Hindlimb muscle (tissue), 1 donor: Measurements from ENCODE around the gene ABCC2. TPM values are rescaled to one million over a fixed set of nuclear protein-coding genes. Genes with fewer than 3 reads are reported as not detected.

ENCODE experiments used
- DNase-seq: peaks from one replicate; pipeline ENCODE4 v3.0.0-alpha.2; 2013
- polyA plus RNA-seq: library from polyadenylated mRNA; unstranded; fragments of 120-200 nt; gene quantifications from one replicate; pipeline ENCODE4 v1.2.1, GENCODE V29; 2013; ENCODE audit not compliant: insufficient read length

The ABCC2 gene
- polyA plus RNA-seq, 1 donor: 0.75 TPM

DNA sequence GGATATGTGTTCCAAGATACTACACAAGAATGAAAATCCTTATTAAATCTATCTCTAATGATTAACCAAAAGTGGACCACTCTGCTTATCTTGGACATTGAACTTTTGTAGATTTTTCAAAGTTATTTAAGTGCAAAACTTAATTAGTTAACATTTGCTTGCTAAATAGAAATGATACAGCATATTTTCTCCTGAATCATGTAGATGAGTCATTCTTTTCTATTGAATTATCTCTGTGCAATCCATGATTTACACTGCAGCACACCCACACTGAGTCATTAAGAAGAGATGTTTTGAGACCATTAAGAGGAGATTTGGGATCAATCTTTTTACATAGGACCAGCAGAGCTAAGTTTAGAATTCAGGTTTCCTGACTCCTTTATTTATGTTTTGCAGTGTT, 6.6 kb upstream of the ABCC2 start:
- no peak for DNase-seq

DNA sequence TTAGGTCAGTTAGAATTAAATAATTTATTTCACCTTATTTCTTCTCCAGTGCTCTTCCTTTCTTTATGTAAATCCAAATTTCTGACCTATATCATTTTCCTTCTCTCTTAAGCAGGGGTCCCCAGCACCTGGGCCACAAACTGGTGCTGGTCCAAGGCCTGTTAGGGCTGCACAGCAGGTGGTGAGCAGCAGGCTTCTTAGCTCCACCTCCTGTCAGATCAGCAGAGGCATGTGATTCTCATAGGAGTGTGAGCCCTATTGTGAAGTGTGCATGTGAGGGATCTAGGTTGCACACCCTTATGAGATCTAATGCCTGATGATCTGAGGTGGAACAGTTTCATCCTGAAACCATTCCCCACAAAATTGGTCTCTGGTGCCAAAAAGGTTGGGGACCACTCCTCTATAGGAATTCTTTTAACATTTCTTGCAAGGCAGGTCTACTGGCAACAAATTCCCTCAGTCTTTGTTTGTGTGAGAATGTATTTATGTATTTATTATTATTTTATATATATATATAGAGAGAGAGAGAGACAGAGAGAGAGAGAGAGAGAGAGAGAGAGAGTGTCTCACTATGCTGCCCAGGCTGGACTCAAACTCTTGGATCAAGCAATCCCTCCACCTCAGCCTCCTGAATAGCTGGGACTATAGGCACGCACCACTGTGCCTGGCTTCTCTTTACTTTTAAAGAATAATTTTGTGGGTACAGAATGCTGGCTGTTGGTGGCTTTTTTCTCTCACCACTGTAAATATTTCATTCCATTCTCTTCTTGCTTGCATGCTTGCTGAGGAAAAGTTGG, 4.3 kb upstream of the ABCC2 start:
- DNase-seq: no peak

DNA sequence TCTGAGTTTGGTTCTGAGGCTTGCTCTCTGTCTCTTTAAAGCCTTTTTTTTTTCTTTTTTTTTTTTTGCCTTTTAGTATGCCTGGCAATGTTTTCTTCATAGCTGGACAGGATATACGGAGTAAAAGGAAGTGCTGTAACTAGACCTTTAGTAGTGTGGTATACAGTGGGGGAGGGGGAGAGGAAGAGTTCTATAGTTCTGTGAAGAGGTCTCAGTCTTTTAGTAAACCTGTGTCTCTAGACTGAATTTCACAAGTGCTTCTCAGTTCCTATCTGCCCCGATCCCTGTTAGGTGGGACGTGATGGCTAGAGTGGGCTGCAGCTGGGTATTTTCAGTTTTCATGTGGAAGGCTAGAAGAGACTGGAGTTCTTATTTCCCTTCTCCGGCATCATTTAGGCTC, 3.1 kb upstream of the ABCC2 start:
- DNase-seq: no peak

DNA sequence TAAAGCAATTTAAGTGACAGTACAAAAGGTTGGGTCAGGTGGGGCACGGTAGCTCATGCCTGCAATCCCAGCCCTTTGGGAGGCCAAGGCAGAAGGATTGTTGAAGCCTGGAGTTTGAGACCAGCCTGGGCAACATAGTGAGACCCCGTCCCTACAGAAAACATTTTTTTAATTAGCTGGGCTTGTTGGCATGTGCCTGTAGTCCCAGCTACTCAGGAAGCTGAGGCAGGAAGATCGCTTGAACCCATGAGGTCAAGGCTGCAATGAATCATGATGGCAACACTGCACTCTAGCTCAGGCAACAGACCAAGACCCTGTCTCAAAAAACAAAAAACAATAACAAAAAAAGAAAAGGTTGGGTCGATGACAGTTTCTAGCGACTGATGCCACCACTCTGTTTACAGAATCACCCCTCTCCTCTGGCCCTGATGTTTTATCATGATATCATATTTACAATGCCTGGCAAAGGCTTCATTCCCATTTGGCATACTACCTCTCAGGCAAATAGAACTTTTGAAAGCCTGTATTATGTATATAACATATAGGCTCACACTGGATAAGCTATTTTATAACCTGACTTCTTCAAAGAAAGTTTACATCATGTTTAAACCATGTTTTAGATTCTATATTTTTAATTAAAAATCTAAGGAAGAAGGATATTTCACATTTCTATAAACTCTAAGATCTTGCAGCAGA, 558 bp upstream of the ABCC2 start:
- no peak for DNase-seq

DNA sequence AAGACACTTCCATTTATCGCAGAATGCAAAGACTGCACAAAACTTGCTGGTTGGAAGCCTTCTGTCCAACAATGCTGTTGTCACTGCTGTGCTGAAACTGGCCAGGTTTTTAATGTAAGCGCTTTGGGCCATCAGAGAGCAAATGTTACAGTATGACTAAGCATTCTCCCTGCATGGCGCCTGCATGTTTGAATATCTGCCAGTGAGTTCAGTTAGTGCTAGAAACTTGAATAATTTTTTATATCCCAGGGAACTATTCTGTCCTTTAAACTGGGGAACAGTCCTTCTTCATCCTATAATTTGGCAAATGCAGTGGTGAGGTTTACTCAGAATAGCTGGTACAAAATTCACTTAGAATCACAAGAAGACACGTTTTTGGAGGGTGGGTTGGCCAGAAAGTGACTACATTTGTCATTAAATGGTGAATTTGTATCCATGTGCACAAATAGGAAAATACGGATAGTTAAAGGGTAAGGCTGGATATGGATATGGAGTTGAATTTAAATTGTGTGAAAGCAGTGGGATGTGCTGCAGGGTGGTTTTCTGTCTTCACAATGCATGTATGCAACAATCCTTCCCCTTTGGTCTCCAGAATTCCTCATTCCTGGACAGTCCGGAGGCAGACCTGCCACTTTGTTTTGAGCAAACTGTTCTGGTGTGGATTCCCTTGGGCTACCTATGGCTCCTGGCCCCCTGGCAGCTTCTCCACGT, 1.7 kb downstream of the ABCC2 start:
- DNase-seq: no peak

DNA sequence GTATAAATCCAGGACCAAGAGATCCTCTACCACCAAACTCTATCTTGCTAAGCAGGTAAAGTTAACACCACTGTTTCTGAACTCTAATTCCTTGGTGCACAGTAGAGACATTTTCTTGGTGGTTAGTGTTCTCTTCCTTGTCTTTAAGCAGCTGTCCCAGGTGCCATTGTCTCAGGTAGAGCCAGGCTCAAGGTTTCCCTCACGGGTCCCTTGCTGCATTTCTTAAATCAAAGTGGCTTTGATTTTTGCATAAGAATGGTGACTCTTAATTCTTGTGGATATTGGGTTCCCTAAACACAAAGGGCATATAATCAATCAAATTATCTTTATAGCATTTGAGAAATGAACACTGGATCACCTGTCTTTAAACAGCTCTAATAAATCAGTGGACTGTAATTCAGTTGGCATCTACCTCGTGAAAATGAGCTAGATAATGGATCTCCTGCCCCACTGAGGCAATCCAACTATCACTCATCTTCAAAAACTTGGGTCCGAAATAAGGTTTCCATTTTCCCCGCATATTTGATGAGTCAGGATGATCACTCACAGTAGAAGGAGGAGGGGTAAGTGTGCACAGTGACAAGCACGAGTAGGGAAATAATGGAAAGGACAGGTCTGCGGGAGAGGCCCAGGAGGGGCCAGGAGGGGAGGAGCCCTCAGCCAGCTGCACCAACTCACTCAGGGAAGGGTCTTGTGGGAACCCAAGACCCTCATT, 2.4 kb downstream of the ABCC2 start:
- no peak for DNase-seq

DNA sequence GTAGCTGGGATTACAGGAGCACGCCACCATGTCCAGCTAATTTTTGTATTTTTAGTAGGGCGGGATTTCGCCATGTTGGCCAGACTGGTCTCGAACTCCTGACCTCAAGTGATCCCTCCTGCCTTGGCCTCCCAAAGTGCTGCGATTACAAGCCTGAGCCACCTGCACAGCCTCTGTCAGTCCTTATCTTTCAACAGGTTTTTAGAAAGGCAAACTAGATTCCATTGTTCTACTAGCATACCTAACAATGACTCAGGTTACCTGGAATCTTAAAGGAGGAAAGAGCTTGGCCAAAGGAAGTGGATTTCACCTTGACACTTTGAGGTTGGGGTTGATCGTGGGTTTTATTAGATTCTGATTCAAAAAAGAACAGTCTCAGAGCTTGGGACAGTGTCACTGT, 3.2 kb downstream of the ABCC2 start:
- no peak for DNase-seq

DNA sequence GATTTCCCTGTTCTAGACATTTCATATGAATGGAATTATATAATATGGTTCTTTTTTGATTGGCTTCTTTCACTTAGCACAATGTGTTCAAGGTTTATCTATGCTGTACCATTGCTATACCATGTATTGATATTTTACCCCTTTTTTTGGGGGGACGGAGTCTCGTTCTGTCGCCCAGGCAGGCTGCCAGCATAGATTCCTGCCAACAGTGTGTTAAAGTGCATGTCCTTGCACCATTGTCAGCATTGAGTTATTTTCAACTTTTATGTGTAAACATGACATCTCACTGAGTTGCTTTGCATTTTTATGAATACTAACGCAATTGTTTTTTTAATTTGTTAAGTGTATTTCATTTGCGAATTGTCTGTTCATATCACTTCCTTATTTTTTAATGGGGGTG, 4.9 kb downstream of the ABCC2 start:
- DNase-seq: no peak

DNA sequence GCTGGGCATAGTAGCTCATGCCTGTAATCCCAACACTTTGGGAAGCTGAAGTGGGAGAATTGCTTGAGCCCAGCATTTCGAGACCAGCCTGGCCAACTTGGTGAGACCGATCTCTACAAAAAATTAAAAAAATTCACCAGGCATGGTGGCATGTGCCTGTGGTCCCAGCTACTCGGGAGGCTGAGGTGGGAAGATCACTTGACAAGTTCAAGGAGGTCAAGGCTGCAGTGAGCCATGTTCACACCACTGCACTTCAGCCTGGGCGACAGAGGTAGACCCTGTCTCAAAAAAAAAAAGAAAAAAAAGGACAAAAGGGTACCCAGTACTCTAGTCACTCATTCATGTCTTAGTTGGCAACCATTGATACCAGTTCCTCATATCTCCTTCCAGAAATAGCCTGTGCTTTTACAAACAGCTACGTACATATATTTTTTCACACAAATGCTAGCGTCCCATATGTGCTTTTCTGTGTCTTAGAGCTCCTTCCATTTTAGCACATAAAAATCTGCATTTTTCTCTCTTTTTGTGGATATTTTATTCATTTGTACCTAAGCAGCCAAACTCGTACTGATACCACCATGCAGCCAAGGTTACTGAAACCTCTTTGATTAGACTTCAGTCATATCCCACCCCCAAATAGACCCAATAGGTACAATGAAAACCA, 5.5 kb downstream of the ABCC2 start:
- no peak for DNase-seq

DNA sequence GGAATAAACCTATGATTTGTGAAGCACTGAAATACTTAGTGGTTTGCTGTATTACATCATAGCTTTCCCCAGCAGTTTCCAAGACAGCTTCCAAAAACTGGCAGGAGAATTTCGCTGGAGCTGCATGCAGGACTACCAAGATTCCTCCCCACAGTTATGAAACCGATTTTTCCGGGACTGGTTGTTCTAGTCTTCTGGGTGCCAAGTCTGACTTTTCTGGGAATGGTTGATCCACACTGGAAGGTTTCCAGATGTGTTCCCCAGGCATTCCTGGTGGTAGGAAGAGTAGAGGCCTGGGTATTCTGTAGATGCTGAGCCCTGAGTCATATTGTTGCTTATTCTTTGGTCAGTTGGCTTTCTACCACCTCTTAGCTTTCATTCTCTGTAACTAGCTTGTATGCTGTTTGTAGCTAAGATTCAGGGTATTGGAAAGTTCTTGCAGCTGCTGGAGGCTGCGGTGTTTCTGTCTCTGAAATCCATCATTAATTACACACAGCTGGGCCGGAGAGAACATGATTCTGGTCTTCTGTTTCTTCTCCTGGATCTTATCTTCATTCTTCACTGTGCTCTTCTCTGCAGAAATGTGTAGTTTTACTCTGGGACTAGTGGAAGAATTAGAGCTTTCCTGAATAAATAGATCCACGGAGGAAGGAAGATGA, 6.3 kb downstream of the ABCC2 start:
- peak; percentile 77 for DNase-seq

DNA sequence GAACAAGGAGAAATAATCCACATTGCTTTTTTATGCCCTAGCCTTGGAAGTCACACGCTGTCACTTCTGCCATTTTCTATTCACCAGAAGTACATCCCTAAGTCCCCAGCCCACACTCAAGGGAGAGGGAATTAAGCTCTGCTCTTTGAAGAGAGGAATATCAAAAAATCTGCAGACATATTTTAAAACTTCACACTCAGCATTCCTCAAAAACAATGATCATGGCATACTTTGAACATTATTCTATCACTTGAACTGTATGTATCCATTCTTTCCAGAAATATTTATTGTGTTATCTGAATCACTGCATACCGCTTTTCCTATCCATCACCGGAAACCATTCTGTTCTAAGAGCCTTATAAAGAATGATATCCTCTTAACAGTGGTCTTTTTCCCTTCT, 9.4 kb downstream of the ABCC2 start:
- no peak for DNase-seq

DNA sequence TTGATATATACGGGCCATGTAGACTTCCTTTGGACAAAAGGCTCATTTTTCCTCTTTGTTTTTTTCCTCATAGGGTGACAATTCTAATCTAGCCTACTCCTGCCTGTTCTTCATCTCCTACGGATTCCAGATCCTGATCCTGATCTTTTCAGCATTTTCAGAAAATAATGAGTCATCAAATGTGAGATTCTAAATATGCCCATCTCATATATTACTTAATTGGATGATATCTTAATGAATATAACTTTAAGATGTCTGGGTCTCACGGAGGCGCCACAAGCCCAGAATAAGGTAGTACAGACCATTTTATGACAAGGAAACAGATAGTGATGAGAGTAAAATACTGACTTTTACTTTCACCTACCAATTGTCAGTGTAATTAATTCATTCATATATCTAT, 11.4 kb downstream of the ABCC2 start:
- DNase-seq: no peak

DNA sequence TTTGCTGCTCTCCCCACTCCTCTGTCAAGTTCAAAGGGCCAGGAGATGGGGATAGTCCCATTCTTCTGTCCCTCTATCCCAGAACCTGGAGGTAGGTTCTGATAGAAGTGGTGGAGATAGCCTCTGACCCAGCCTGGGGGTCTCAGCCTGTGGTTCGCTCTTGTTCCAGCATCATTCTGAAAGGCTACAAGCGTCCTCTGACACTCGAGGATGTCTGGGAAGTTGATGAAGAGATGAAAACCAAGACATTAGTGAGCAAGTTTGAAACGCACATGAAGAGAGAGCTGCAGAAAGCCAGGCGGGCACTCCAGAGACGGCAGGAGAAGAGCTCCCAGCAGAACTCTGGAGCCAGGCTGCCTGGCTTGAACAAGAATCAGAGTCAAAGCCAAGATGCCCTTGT, 14.5 kb downstream of the ABCC2 start:
- DNase-seq: no peak

DNA sequence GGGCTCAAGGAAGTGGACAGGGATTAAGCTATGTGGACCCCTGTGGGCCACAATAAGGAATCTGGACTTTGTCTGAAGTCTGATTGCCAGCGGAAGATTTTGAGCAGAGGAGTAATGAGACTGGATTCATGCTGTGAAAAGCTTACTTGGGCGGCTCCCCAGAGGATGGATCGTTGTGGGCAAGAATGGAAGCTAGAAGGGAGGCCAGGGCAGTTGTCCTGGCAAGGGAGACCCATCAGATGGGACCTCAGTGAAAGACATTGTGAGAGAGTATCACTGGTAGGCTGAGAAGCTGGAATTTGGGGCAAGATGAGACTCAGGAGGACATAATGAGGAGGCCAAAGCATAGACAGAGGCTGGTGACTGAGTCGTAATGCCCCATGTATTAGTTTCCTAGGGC, 15.6 kb downstream of the ABCC2 start:
- no peak for DNase-seq

DNA sequence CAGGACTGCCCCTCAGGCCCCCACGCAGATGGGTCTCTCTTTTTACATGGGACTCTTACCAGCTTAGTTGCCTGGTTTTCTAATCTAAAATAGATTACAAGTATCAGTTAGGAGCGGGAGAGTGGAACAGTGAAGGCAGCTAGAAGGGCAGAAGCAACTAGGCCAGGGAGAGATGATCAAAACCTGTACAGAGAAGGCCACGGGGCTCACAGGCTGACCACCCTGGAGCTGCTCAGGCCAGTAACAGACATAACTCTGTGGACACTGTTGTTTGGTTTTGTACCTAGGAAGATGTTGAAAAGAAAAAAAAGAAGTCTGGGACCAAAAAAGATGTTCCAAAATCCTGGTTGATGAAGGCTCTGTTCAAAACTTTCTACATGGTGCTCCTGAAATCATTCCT, 16.5 kb downstream of the ABCC2 start:
- no peak for DNase-seq

DNA sequence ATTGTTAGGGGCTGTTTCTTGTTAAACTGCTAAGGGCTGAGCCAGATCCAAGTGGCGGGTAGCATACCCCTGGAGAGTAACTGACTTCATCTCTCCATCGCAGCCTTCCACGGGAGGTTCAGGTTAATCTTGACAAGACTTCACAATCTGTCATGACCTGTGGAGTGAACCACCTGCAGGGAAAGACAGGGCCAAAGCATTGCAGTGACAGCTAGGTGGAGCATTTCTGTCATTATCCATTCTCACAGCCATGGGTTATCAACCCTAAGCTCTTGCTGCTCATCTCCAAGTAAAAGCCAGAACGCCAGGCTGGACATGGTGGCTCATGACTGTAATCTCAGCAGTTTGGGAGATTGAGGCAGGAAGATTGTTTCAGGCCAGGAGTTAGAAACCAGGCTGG, 17.2 kb downstream of the ABCC2 start:
- no peak for DNase-seq

DNA sequence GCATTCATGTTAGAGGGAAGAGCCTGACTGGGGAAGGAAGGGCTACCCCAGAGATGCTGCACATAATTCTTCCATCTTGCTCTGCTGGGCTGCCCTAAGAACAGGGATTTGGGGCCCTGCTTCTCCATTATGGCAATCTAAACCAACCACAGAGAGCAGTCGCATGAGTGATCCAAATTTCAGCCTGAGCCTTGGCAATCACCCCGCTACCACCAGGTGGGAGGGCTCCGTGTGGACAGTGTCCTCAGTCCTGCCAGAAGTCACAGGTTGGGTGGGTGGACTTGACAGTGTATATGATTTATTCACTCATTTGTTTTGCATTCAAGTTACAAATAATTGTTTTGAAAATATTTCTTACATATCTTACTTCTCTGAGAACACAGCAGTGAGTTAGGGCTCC, 22.0 kb downstream of the ABCC2 start:
- no peak for DNase-seq

DNA sequence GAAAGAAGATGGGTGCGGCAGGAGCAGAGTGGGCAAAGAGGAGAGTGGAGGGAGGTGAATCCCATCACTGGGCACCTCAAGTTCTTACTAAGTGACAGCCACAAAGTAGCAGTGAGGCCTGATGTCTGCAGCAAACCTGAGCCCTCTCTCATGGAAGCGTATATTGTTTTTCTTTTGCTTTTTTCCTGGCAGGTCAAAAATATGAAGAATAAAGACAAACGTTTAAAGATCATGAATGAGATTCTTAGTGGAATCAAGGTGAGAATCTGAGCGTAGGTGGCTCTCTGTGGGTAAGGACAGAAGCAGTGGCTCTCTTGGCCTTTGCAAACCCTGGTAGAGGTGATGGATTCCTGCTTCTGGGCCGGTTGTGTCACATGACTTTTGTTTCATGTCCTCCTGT, 22.8 kb downstream of the ABCC2 start:
- DNase-seq: no peak

DNA sequence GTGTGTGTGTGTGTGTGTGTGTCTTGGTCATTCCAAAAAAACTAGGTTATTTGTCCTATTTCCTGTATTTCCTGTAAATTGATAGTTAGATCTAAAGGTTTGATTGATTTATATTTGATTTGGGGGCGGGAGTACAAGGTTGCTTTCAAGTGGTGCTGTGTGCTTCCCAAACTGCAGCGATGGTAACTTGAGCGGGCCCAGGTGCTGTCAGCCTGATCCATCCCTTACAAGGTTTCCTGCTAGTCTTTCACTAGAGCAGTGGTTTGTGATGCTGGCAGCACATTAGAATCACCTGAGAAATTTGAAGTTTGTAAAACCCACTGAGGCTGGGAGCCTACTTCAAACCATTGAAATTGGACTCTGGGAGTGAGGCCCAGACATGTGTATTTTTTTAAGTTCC, 23.7 kb downstream of the ABCC2 start:
- no peak for DNase-seq

DNA sequence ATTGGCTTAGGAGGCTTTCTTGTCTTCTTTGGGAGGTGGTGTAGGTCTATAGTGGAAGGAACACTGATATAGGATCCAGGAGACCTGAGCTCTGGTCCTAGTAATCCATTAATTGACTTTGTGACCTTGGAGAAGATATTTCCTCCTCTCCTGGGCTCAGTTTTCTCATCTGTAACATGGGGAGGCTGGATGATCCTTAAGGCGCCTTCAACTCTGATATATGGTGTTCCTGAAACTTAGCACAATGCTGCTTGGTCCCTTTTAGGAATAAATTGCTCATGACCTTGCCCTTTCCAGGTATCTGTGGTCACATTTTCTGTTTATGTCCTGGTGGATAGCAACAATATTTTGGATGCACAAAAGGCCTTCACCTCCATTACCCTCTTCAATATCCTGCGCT, 25.3 kb downstream of the ABCC2 start:
- DNase-seq: no peak

DNA sequence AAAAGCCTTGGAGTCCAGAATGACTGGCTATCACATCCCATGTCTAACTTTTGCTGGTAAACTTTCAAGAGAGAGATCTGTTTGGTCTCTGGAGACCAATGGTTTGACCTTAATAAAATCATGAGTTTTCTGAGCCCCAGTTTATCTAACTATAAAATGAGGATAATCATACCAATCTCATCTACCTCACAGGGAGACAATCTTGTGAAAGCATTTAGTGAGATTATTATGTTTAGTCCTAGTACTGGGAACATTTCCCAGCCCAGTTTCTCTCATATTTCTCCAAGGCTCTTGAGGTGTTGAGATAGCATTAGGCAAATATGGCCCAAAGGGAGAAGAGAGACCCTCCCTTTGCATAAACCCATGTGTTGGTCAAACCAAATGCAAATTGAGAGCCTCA, 25.8 kb downstream of the ABCC2 start:
- no peak for DNase-seq

DNA sequence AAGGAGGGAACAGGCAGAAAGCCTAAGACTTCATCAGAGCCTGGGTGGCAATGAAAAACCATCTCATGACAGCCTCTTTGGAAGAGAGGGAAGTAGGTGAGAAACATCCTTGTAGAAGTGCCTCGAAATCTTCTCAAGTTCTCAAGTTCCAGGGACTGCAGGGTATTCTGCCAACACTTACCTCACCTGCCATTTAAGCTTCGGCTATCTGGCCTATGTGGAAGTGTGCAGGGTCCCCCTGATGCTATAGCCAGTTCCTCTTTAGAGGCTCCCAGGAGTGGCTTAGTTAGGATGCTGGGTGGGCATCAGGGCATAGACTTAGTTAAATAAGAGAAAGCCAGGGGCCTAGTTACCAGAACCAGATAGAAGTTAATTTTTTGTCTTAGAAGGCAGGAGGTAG, 27.0 kb downstream of the ABCC2 start:
- DNase-seq: no peak
